ENCODE data around the gene DNAJC1.

GRCh38 chr10:21944727-21945386 lies 58.7 kb downstream of the DNAJC1 start:
- TF ChIP-seq CTCF (IDR thresholded peaks at IDR 0.05), result no peak
- TF ChIP-seq GTF2I (CRISPR knock-in tag; conservative IDR thresholded peaks at IDR 0.05), result no peak
- no peak for TF ChIP-seq STAT6 (CRISPR knock-in tag; conservative IDR thresholded peaks at IDR 0.05; ENCODE audit: low read depth)

Measured in WTC11 (cell line).